Activated CD4-positive, alpha-beta T cell treated with anti-CD3 and anti-CD28 coated beads, Interleukin-2, amount 50 U/mL, for 48 hours (primary cell): ENCODE data around the gene ZNF771.

ENCODE experiments used
- DNase-seq, 2 experiments: peaks; one replicate each; pipeline ENCODE4 v3.0.0-alpha.2; 2020

The ZNF771 gene

GRCh38 chr16:30399435-30400186, 7.8 kb upstream of the ZNF771 start:
- no peak for DNase-seq

GRCh38 chr16:30401768-30402425, 5.5 kb upstream of the ZNF771 start:
- no peak for DNase-seq

GRCh38 chr16:30406795-30407101, 658 bp upstream of the ZNF771 start:
- no peak for DNase-seq

GRCh38 chr16:30407804-30408534, 563 bp downstream of the ZNF771 start:
- no peak for DNase-seq

- DNase-seq, result peak; percentile 96 to 97
Observed at GRCh38 chr16:30409125-30410060, 2.0 kb downstream of the ZNF771 start.

- DNase-seq, result no peak
Observed at GRCh38 chr16:30413112-30413806, 5.9 kb downstream of the ZNF771 start.

GRCh38 chr16:30414159-30414558, 6.8 kb downstream of the ZNF771 start:
- DNase-seq, result no peak

- no peak for DNase-seq
Observed at GRCh38 chr16:30416047-30416603, 8.7 kb downstream of the ZNF771 start.

GRCh38 chr16:30416624-30417528, 9.5 kb downstream of the ZNF771 start:
- peak in 1 of 2 experiments; percentile 37 for DNase-seq

GRCh38 chr16:30417529-30418349, 10.3 kb downstream of the ZNF771 start:
- DNase-seq, result peak; percentile 84 to 89

- no peak for DNase-seq
Observed at GRCh38 chr16:30418350-30419181, 11.2 kb downstream of the ZNF771 start.

- DNase-seq, result no peak
Observed at GRCh38 chr16:30421010-30421409, 13.6 kb downstream of the ZNF771 start.

GRCh38 chr16:30428055-30428454, 20.6 kb downstream of the ZNF771 start:
- DNase-seq, result no peak

- DNase-seq, result no peak
Observed at GRCh38 chr16:30429418-30429677, 21.9 kb downstream of the ZNF771 start.

- DNase-seq, result peak; percentile 97 to 98
Observed at GRCh38 chr16:30429678-30430427, 22.4 kb downstream of the ZNF771 start, which contains the start of gene DCTPP1. Gene DCTPP1 (minus strand): TSS chr16:30430030. CDS start chr16:30429980, 50 bp downstream.

GRCh38 chr16:30430428-30430970, 23.1 kb downstream of the ZNF771 start:
- DNase-seq, result peak; percentile 45 to 58

GRCh38 chr16:30434852-30435251, 27.4 kb downstream of the ZNF771 start:
- DNase-seq, result peak; percentile 78 to 87

- DNase-seq, result no peak
Observed at GRCh38 chr16:30437511-30438046, 30.2 kb downstream of the ZNF771 start.
